IMR-90 (cell line): ENCODE measurements around the gene RADIL. TPM values are rescaled to one million over a fixed set of nuclear protein-coding genes. Genes with fewer than 3 reads are reported as not detected.

Source experiments
- ATAC-seq: fragments of 200-7000 bp; cut with Tn5 transposase; 2 replicates; pipeline ENCODE4 v1.9.1; 2020; ENCODE audit warnings: low read depth, mild to moderate bottlenecking, moderate library complexity
- BruUV-seq: library from RNA; stranded (reverse); fragments of 400-500 nt; replicated peaks from 2 replicates; lab custom pipeline; 2021; lab: Mats Ljungman, UMichigan
- CTCF ChIA-PET: fragments of 300-600 bp; formaldehyde crosslinking; extraction: SDS; loops from one replicate; lab custom pipeline; 2021; ENCODE audit warnings: antibody characterized with exemption; lab: Yijun Ruan, JAX
- POLR2A ChIA-PET: fragments of 300-600 bp; sonication (Branson Sonifier 250); formaldehyde crosslinking; loops from one replicate; lab custom pipeline; 2022; ENCODE audit warnings: antibody characterized with exemption; ENCODE audit not compliant: unreplicated experiment; lab: Charles Lee
- DNase-seq: peaks from one replicate; pipeline ENCODE4 v3.0.0; 2013
- H2AFZ ChIP-seq: replicated peaks from 2 replicates; pipeline ENCODE3; 2013; ENCODE audit warnings: low read length, mild to moderate bottlenecking; ENCODE audit not compliant: poor library complexity
- H2AK5ac ChIP-seq: 2 replicates; pipeline ENCODE4 v1.6.1; 2013; ENCODE audit warnings: low read depth, low read length, inconsistent platforms
- H2AK9ac ChIP-seq: replicated peaks from 2 replicates; pipeline ENCODE3; 2013; ENCODE audit warnings: mild to moderate bottlenecking, low read depth, low read length, moderate library complexity; ENCODE audit not compliant: poor library complexity
- H2BK120ac ChIP-seq: 2 replicates; pipeline ENCODE4 v1.6.1; 2013; ENCODE audit warnings: low read depth, low read length, inconsistent platforms
- H2BK15ac ChIP-seq: 3 replicates; pipeline ENCODE4 v1.6.1; 2013; ENCODE audit warnings: low read depth, low read length, inconsistent platforms
- H2BK20ac ChIP-seq: 2 replicates; pipeline ENCODE4 v1.6.1; 2013; ENCODE audit warnings: low read depth, mild to moderate bottlenecking, inconsistent platforms, low read length, moderate library complexity
- H2BK5ac ChIP-seq: 2 replicates; pipeline ENCODE4 v1.6.1; 2013; ENCODE audit warnings: mild to moderate bottlenecking, low read depth, low read length, inconsistent platforms; ENCODE audit not compliant: poor library complexity, severe bottlenecking
- H3K14ac ChIP-seq: replicated peaks from 2 replicates; pipeline ENCODE4 v1.6.1; 2013; ENCODE audit warnings: low read depth, low read length, inconsistent platforms
- H3K18ac ChIP-seq: 2 replicates; pipeline ENCODE4 v1.6.1; 2013; ENCODE audit warnings: low read depth, low read length, control low read depth
- H3K23ac ChIP-seq: 2 replicates; pipeline ENCODE4 v1.6.1; 2013; ENCODE audit warnings: low read depth, low read length, inconsistent platforms
- H3K27ac ChIP-seq: 2 replicates; pipeline ENCODE4 v1.5.1; 2013; ENCODE audit warnings: mild to moderate bottlenecking, control low read depth, low read length; ENCODE audit not compliant: insufficient read depth
- H3K27me3 ChIP-seq: 2 replicates; pipeline ENCODE4 v1.6.1; 2013; ENCODE audit warnings: low read length; ENCODE audit not compliant: control insufficient read depth, insufficient read depth
- H3K36me3 ChIP-seq: 2 replicates; pipeline ENCODE4 v1.6.1; 2013; ENCODE audit warnings: low read length, mixed read lengths; ENCODE audit not compliant: control insufficient read depth, insufficient read depth
- H3K4ac ChIP-seq: 2 replicates; pipeline ENCODE4 v1.6.1; 2013; ENCODE audit warnings: low read depth, low read length, inconsistent platforms
- H3K4me1 ChIP-seq: 2 replicates; pipeline ENCODE4 v1.6.1; 2013; ENCODE audit warnings: low read length, mixed read lengths; ENCODE audit not compliant: control insufficient read depth, insufficient read depth
- H3K4me2 ChIP-seq: 2 replicates; pipeline ENCODE4 v1.6.1; 2013; ENCODE audit warnings: low read depth, mild to moderate bottlenecking, control low read depth, low read length, moderate library complexity
- H3K4me3 ChIP-seq: 2 replicates; pipeline ENCODE4 v1.5.1; 2013; ENCODE audit warnings: low read depth, mild to moderate bottlenecking, control low read depth, low read length, moderate library complexity; ENCODE audit not compliant: insufficient read depth
- H3K56ac ChIP-seq: 2 replicates; pipeline ENCODE4 v1.6.1; 2013; ENCODE audit warnings: low read length, inconsistent platforms; ENCODE audit not compliant: insufficient read depth; ENCODE audit errors: extremely low read depth
- H3K79me1 ChIP-seq, 2 experiments: 2 replicates each; pipeline ENCODE4 v1.6.1; 2013; ENCODE audit warnings: low read length in 2 of 2, inconsistent platforms in 1 of 2, low read depth in 1 of 2
- H3K9ac ChIP-seq: 2 replicates; pipeline ENCODE4 v1.6.1; 2013; ENCODE audit warnings: low read depth, low read length, control low read depth
- H3K9me1 ChIP-seq: 2 replicates; pipeline ENCODE4 v1.6.1; 2013; ENCODE audit warnings: low read length, inconsistent platforms; ENCODE audit not compliant: insufficient read depth
- H3K9me3 ChIP-seq: 2 replicates; pipeline ENCODE4 v1.6.1; 2013; ENCODE audit warnings: low read length; ENCODE audit not compliant: control insufficient read depth, insufficient read depth
- H4K20me1 ChIP-seq: 2 replicates; pipeline ENCODE4 v1.6.1; 2013; ENCODE audit warnings: low read length, inconsistent platforms; ENCODE audit not compliant: insufficient read depth
- H4K5ac ChIP-seq: 2 replicates; pipeline ENCODE4 v1.6.1; 2013; ENCODE audit warnings: mild to moderate bottlenecking, low read depth, low read length, control low read depth
- H4K8ac ChIP-seq, 2 experiments: 2 replicates each; pipeline ENCODE4 v1.6.1; 2013; ENCODE audit warnings: low read depth in 2 of 2, low read length in 2 of 2, control low read depth in 1 of 2, inconsistent platforms in 1 of 2
- H4K91ac ChIP-seq: 2 replicates; pipeline ENCODE4 v1.6.1; 2013; ENCODE audit warnings: low read depth, low read length, inconsistent platforms; ENCODE audit not compliant: insufficient read depth
- CEBPB ChIP-seq: IDR thresholded peaks from 2 replicates; pipeline ENCODE4 v1.6.1; 2012; ENCODE audit warnings: low read depth, low read length, improper control_type of control experiment
- CTCF ChIP-seq: conservative IDR thresholded peaks from 2 replicates; pipeline ENCODE4 v1.5.1; 2012; ENCODE audit warnings: mild to moderate bottlenecking, low read depth, low read length, improper control_type of control experiment
- FOS ChIP-seq: fragments of 150-350 bp; IDR thresholded peaks from 2 replicates; pipeline ENCODE4 v1.6.1; 2016; ENCODE audit warnings: low read depth, low read length
- MAZ ChIP-seq: IDR thresholded peaks from 2 replicates; pipeline ENCODE4 v1.6.1; 2012; ENCODE audit warnings: low read depth, mild to moderate bottlenecking, low read length, improper control_type of control experiment, moderate library complexity, borderline replicate concordance
- MXI1 ChIP-seq: IDR thresholded peaks from 2 replicates; pipeline ENCODE4 v1.6.1; 2012; ENCODE audit warnings: low read depth, mild to moderate bottlenecking, low read length, moderate library complexity, borderline replicate concordance
- NFE2L2 ChIP-seq: fragments of 150-350 bp; IDR thresholded peaks from 2 replicates; pipeline ENCODE4 v1.6.1; 2016; ENCODE audit warnings: low read depth, mild to moderate bottlenecking, low read length
- POLR2A ChIP-seq: IDR thresholded peaks from 2 replicates; pipeline ENCODE4 v1.6.1; 2012; ENCODE audit warnings: mild to moderate bottlenecking, low read depth, low read length
- RAD21 ChIP-seq: IDR thresholded peaks from 2 replicates; pipeline ENCODE4 v1.6.1; 2012; ENCODE audit warnings: low read length, improper control_type of control experiment
- RCOR1 ChIP-seq: IDR thresholded peaks from 2 replicates; pipeline ENCODE4 v1.6.1; 2012; ENCODE audit warnings: mild to moderate bottlenecking, low read length, improper control_type of control experiment; ENCODE audit not compliant: insufficient replicate concordance
- RFX5 ChIP-seq: IDR thresholded peaks from 2 replicates; pipeline ENCODE4 v1.8.0; 2012; ENCODE audit warnings: low read depth, mild to moderate bottlenecking, low read length, moderate library complexity
- USF2 ChIP-seq: fragments of 150-350 bp; IDR thresholded peaks from 2 replicates; pipeline ENCODE4 v1.6.1; 2017; ENCODE audit warnings: mild to moderate bottlenecking, antibody characterized with exemption, low read length, low read depth
- WGBS, 2 experiments: methylation state at CpG; one replicate each; pipeline versions ENCODE4 v1.1.5 to v1.1.7; 2013; ENCODE audit warnings: missing lambda C conversion rate in 2 of 2; ENCODE audit not compliant: insufficient read length in 1 of 2; ENCODE audit errors: extremely low coverage in 2 of 2; 5-methylcytosine and 5-hydroxymethylcytosine counted together
- dilution Hi-C: fragments of 300-500 bp; cut with HindIII; formaldehyde crosslinking; loops from one replicate; pipeline ENCODE4 v1.14.3; 2018; ENCODE audit warnings: low sequenced_read_pairs; ENCODE audit not compliant: unreplicated experiment
- in situ Hi-C: fragments of 300-500 bp; cut with MboI; formaldehyde crosslinking; loops from 3 replicates; pipeline ENCODE4 v1.14.3; 2019; ENCODE audit warnings: low sequenced_read_pairs, inconsistent platforms, mixed read lengths
- intact Hi-C: fragments of 100-400 bp; cut with micrococcal nuclease; formaldehyde crosslinking; loops from 2 replicates; pipeline ENCODE4 v1.10.0; 2022
- polyA plus RNA-seq, 3 experiments: library from polyadenylated mRNA; depleted of rRNA; stranded (reverse); fragments of >200 nt; gene quantifications; 2 replicates each; pipeline ENCODE4 v1.2.3, GENCODE V29; 2012; ENCODE audit warnings: low replicate concordance in 1 of 3
- total RNA-seq: library from RNA; depleted of rRNA; stranded (reverse); fragments of >200 nt; gene quantifications from 2 replicates; pipeline ENCODE4 v1.2.3, GENCODE V29; 2012

Gene RADIL
- total and polyA plus RNA-seq, 2 of the 4 experiments (the other 2 are of a cell fraction) = 0.18 to 0.48 TPM

GRCh38 chr7:4759211-4759610, 124.3 kb downstream of the RADIL start:
- BruUV-seq = no TSS peak
- ChIA-PET CTCF (no interaction called here), POLR2A (no interaction called here)
- H3K27ac ChIP-seq = no peak overlapping the region
- no peak overlapping the region for H3K14ac ChIP-seq
- H2BK20ac ChIP-seq = no peak overlapping the region
- in situ Hi-C loops (loop anchor here (25.0 kb wide), 1 partner anchor 1897 kb away; no protein-coding TSS in a partner anchor), intact Hi-C loops (no loop called here), dilution Hi-C loops (no loop called here)
- H2AK5ac ChIP-seq = no peak overlapping the region
- H3K4ac ChIP-seq = no peak overlapping the region
- no peaks in the 10 kb centered on the region for H3K9me3 ChIP-seq
- H4K20me1 ChIP-seq = peaks cover 7% of the 10 kb centered on the region; the same call in 1 of the 2 replicates
- no peaks in the 10 kb centered on the region for H3K4me1 ChIP-seq
- no peak overlapping the region for H4K8ac ChIP-seq
- H2BK120ac ChIP-seq = no peak overlapping the region
- H2AFZ ChIP-seq = no peak overlapping the region
- no peak for TF ChIP-seq RCOR1
- TF ChIP-seq FOS = no peak
- TF ChIP-seq MXI1 = no peak
- no peak for TF ChIP-seq CTCF
- no peak for TF ChIP-seq POLR2A
- TF ChIP-seq NFE2L2 = no peak
- TF ChIP-seq RAD21 = no peak
- TF ChIP-seq CEBPB = no peak
- TF ChIP-seq USF2 = no peak
- TF ChIP-seq MAZ = no peak
- TF ChIP-seq RFX5 = no peak
- 96% methylated on average over 24 of the region's 40 CpGs; no CpG with 5 or more reads in 1 of the 2 experiments for WGBS, 2 experiments
- no peak for ATAC-seq
- H4K5ac ChIP-seq = no peak overlapping the region
- no peak for DNase-seq
- no peak overlapping the region for H2BK5ac ChIP-seq
- H3K4me2 ChIP-seq = no peak overlapping the region
- H2BK15ac ChIP-seq = no peak overlapping the region
- no peak overlapping the region for H4K91ac ChIP-seq
- no peak overlapping the region for H2AK9ac ChIP-seq
- H3K27me3 ChIP-seq = no peaks in the 10 kb centered on the region
- no peak overlapping the region for H3K18ac ChIP-seq
- H3K9me1 ChIP-seq = no peaks in the 10 kb centered on the region
- no peak overlapping the region for H3K56ac ChIP-seq
- no peak overlapping the region for H3K4me3 ChIP-seq
- peaks cover 3 to 14% of the 10 kb centered on the region in 2 experiments for H3K79me1 ChIP-seq
- peaks cover 86% of the 10 kb centered on the region for H3K36me3 ChIP-seq
- no peak overlapping the region for H3K23ac ChIP-seq
- H3K9ac ChIP-seq = no peak overlapping the region
